ENCODE data around the gene TMPRSS13.

The TMPRSS13 gene

DNA sequence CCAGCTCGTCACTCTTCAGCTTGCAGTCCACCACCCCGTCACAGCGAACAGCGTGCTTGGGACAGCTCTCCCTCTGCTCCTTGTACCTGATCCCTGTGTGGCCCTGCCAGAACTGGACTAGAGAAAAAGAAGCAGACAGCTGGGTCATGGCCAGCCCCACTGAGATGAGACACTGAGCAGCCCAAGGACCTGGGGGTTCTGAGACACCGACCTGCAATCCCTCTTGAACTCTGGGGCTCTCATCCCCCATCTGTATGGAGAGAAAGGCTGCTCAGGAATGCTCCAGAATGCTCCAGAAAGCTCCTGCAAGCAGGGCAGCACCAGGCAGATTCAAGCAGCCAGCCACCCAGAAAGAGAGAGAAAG is 14.8 kb downstream of the TMPRSS13 start:
- no peak overlapping the region for H3K27ac ChIP-seq (ENCODE audit: insufficient read depth, low read length, poor library complexity, severe bottlenecking)
- no peak for DNase-seq
- no peaks in the 10 kb centered on the region for H3K9me3 ChIP-seq (ENCODE audit: control insufficient read depth, low read length)
- no peak overlapping the region for H3K4me3 ChIP-seq (ENCODE audit: insufficient read depth, low read depth, low read length, poor library complexity, severe bottlenecking)
- no peaks in the 10 kb centered on the region for H3K36me3 ChIP-seq (ENCODE audit: control insufficient read depth, insufficient read depth, low read length)
- no peaks in the 10 kb centered on the region for H3K27me3 ChIP-seq (replicated peaks; ENCODE audit: control insufficient read depth, insufficient read depth, low read length, poor library complexity, severe bottlenecking)
- no peaks in the 10 kb centered on the region for H3K4me1 ChIP-seq (ENCODE audit: control insufficient read depth, insufficient read depth, low read length, poor library complexity, severe bottlenecking)

DNA sequence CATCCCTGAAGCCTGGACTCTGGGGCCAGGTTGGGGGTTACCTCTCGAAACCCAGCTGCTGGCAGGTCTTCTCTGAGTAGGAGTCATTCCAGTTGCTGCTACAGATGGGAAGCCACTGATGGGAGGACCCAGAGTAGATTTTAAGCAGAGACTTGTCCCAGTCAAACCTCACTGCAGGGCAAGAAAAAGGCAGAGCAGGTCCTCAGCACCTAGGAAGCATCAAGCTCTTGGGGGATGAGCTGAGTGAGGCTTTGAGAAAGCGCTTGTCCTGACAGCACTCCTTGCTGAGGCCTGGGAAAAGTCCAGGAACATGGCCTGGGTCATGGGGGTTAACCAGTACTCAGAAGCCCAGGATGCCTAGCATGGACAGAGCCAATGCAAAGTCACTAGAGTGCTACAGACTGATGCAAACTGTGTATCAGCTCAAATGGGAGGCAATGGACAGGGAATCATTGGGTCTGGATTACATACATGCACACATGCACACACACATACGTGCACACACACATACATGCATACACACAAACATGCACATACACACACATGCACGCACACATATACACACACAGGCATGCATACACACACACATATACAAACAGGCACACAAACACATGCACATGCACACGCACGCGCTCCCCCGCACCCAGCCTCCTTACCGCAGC is 15.3 kb downstream of the TMPRSS13 start:
- no peaks in the 10 kb centered on the region for H3K9me3 ChIP-seq (ENCODE audit: control insufficient read depth, low read length)
- DNase-seq: no peak
- H3K36me3 ChIP-seq (ENCODE audit: control insufficient read depth, insufficient read depth, low read length): no peaks in the 10 kb centered on the region
- no peaks in the 10 kb centered on the region for H3K4me1 ChIP-seq (ENCODE audit: control insufficient read depth, insufficient read depth, low read length, poor library complexity, severe bottlenecking)
- no peaks in the 10 kb centered on the region for H3K27me3 ChIP-seq (replicated peaks; ENCODE audit: control insufficient read depth, insufficient read depth, low read length, poor library complexity, severe bottlenecking)
- H3K4me3 ChIP-seq (ENCODE audit: insufficient read depth, low read depth, low read length, poor library complexity, severe bottlenecking): no peak overlapping the region
- H3K27ac ChIP-seq (ENCODE audit: insufficient read depth, low read length, poor library complexity, severe bottlenecking): no peak overlapping the region

DNA sequence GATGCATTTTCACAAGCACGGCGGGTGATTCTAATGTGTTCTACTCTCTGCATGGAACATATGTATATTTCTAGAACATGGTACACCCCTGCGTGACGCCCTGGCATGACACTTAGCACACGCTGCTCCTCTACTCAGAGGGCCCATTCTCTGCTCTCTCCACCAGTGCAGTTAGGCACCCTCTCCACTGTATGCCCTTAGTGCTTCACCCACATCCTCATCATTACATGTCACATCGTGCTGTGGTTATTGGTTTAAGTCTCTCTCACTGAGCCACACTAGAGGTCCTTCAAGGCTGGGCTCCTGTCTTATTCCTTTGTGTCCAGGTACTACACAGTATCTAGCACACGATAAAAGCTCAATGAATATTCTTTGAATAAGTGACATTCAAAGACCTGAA is 16.7 kb downstream of the TMPRSS13 start:
- Histone ChIP-seq H3K27ac (ENCODE audit: insufficient read depth, low read length, poor library complexity, severe bottlenecking) (no peak overlapping the region), H3K27me3 (replicated peaks; ENCODE audit: control insufficient read depth, insufficient read depth, low read length, poor library complexity, severe bottlenecking) (no peaks in the 10 kb centered on the region), H3K36me3 (ENCODE audit: control insufficient read depth, insufficient read depth, low read length) (no peaks in the 10 kb centered on the region), H3K4me3 (ENCODE audit: insufficient read depth, low read depth, low read length, poor library complexity, severe bottlenecking) (no peak overlapping the region), H3K9me3 (ENCODE audit: control insufficient read depth, low read length) (no peaks in the 10 kb centered on the region), H3K4me1 (ENCODE audit: control insufficient read depth, insufficient read depth, low read length, poor library complexity, severe bottlenecking) (no peaks in the 10 kb centered on the region)
- DNase-seq: no peak

DNA sequence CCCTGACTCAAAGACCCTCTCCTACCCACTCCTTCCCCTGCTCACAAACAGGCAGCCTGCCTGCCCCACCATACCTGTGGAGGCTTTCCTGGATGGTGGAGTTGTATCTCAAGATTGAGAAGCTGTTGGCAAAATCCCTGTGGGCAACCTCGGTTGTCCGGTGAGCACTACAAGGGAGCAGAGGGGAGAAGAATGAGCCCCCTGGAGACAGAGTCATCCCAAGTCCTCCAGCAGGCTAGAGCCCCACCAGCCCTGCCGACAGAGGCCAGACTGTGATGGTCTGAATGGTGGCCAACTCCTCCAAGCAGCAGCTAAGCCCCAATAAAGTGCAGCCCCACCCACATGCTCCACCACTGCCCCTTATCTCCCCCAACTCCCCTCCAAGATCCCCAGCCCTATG is 17.5 kb downstream of the TMPRSS13 start:
- no peaks in the 10 kb centered on the region for H3K9me3 ChIP-seq (ENCODE audit: control insufficient read depth, low read length)
- H3K4me1 ChIP-seq (ENCODE audit: control insufficient read depth, insufficient read depth, low read length, poor library complexity, severe bottlenecking): no peaks in the 10 kb centered on the region
- no peak for DNase-seq
- no peaks in the 10 kb centered on the region for H3K27me3 ChIP-seq (replicated peaks; ENCODE audit: control insufficient read depth, insufficient read depth, low read length, poor library complexity, severe bottlenecking)
- H3K4me3 ChIP-seq (ENCODE audit: insufficient read depth, low read depth, low read length, poor library complexity, severe bottlenecking): no peak overlapping the region
- no peaks in the 10 kb centered on the region for H3K36me3 ChIP-seq (ENCODE audit: control insufficient read depth, insufficient read depth, low read length)
- H3K27ac ChIP-seq (ENCODE audit: insufficient read depth, low read length, poor library complexity, severe bottlenecking): no peak overlapping the region

DNA sequence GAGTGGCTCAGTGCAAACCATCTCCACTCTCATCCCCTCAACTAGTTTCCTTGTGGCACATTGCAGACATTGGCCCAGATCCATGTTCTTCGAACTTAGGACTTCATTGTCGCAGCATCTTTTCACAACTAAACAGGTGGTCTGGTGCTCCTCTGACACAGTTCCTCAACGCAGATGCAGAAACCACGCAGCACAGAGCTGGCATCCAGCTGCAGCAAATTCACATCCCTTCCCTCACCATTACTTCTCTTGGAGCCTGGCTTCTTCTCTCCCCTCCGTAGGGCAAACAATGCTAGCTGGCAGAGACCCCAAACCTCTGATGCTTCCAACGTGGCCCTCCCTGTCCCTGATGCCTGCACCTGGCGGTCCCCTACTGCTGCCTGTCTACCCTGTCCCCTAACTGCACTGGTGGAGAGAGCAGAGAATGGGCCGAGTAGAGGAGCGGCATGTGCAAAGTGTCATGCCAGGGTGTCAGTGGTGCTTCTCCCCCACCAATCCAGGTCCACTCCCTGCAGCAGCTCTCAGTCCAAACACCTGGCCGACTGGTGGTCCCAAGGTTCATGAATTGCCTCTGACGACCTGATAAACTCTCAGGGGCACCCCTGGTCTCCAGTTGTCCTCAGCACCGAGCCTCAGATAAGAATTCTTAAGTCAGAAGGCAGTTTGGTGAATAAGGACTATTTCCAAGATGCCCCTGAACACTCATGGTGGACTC is 18.1 kb downstream of the TMPRSS13 start:
- H3K4me3 ChIP-seq (ENCODE audit: insufficient read depth, low read depth, low read length, poor library complexity, severe bottlenecking): no peak overlapping the region
- no peaks in the 10 kb centered on the region for H3K4me1 ChIP-seq (ENCODE audit: control insufficient read depth, insufficient read depth, low read length, poor library complexity, severe bottlenecking)
- no peaks in the 10 kb centered on the region for H3K36me3 ChIP-seq (ENCODE audit: control insufficient read depth, insufficient read depth, low read length)
- no peaks in the 10 kb centered on the region for H3K27me3 ChIP-seq (replicated peaks; ENCODE audit: control insufficient read depth, insufficient read depth, low read length, poor library complexity, severe bottlenecking)
- no peak overlapping the region for H3K27ac ChIP-seq (ENCODE audit: insufficient read depth, low read length, poor library complexity, severe bottlenecking)
- H3K9me3 ChIP-seq (ENCODE audit: control insufficient read depth, low read length): no peaks in the 10 kb centered on the region
- no peak for DNase-seq

DNA sequence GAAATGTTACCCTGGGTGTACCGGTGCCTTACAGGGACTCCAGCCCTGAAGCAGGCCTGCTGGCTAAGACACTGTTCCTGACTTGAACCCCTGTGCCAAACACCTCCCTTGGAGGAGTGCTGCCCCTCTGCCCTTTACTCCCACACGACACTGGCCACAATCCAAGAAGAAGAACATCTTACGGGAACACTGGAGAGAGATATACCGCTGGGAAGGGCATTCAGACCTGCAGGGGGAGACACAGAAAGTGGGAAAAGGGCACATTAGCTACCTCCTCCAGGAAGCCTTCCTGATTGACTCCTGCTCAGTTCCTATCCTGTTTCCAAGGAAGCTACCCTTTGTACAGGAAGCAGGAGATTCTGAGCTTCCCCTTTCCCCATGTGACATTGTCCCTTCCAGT is 18.7 kb downstream of the TMPRSS13 start:
- Histone ChIP-seq H3K4me1 (ENCODE audit: control insufficient read depth, insufficient read depth, low read length, poor library complexity, severe bottlenecking) (no peaks in the 10 kb centered on the region), H3K9me3 (ENCODE audit: control insufficient read depth, low read length) (no peaks in the 10 kb centered on the region), H3K4me3 (ENCODE audit: insufficient read depth, low read depth, low read length, poor library complexity, severe bottlenecking) (no peak overlapping the region), H3K27ac (ENCODE audit: insufficient read depth, low read length, poor library complexity, severe bottlenecking) (no peak overlapping the region), H3K36me3 (ENCODE audit: control insufficient read depth, insufficient read depth, low read length) (no peaks in the 10 kb centered on the region), H3K27me3 (replicated peaks; ENCODE audit: control insufficient read depth, insufficient read depth, low read length, poor library complexity, severe bottlenecking) (no peaks in the 10 kb centered on the region)
- DNase-seq: no peak

DNA sequence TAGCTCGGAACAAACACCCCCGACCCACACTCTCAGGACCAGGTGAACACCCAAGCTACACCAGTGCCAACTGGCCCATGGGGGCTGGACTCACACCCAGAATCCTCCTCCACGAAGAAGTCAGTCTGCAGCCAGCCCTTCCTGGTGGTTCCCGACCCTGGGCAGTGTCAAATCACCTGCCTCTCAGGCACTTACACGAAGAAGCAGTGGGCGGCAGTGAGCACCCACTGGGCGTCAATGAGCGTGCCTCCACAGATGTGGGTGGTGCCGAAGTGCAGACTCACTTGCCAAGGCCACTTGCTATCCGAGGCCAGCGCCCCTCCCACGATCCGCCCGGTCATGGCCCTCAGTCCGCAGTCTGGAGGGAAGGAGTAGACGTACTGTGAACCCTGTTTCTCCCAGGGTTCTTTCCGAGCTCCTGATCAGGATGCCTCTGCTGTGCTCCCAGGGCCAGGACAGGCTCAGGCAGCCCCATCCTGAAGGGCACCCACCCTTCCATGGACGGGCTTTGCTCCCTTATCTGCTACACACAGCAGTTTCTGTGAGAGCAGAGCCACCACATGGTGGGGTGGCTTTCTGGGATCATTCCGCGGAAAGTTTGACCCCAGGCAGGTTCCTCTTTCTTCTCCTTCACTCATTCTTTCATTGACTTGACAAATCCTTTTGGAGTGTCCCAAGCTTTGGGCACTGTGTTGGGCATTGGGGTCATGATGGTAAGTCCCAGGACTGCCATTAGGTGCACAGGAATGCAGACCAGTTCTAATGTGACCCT is 19.4 kb downstream of the TMPRSS13 start:
- H3K4me3 ChIP-seq (ENCODE audit: insufficient read depth, low read depth, low read length, poor library complexity, severe bottlenecking): no peak overlapping the region
- no peaks in the 10 kb centered on the region for H3K27me3 ChIP-seq (replicated peaks; ENCODE audit: control insufficient read depth, insufficient read depth, low read length, poor library complexity, severe bottlenecking)
- H3K9me3 ChIP-seq (ENCODE audit: control insufficient read depth, low read length): no peaks in the 10 kb centered on the region
- H3K36me3 ChIP-seq (ENCODE audit: control insufficient read depth, insufficient read depth, low read length): no peaks in the 10 kb centered on the region
- H3K27ac ChIP-seq (ENCODE audit: insufficient read depth, low read length, poor library complexity, severe bottlenecking): no peak overlapping the region
- DNase-seq: no peak
- no peaks in the 10 kb centered on the region for H3K4me1 ChIP-seq (ENCODE audit: control insufficient read depth, insufficient read depth, low read length, poor library complexity, severe bottlenecking)

DNA sequence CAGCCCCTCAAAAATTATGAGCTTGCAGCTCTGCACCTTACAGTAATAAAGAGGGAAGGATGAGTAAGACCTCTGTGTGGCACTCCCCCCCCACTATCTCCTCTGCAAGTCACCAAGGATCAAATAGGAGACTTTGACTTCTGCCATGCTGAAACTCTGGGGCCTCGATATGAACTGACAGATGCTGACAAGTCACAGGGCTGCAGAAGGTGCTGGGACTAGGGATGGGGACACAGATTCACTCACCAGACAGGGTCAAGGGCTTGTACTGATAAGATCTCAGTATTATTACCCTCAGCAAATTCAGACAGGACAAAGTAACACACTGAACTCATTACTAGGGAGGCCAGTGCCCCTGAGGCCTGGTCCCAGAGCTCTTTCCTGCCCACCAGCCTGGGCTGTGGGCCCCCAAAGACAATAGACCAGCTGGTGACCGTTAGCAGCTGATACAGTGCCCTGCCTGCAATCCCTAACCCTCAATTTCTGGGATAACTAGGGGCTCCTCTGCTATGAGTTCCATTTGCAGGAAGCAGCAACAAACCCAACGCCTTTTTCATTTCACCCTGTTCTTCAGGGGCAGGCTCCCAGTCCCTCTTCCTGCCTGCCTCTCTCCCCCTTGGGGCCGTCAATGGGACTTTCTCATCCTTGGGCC is 20.1 kb downstream of the TMPRSS13 start:
- Histone ChIP-seq H3K27me3 (replicated peaks; ENCODE audit: control insufficient read depth, insufficient read depth, low read length, poor library complexity, severe bottlenecking) (no peaks in the 10 kb centered on the region), H3K4me3 (ENCODE audit: insufficient read depth, low read depth, low read length, poor library complexity, severe bottlenecking) (no peak overlapping the region), H3K4me1 (ENCODE audit: control insufficient read depth, insufficient read depth, low read length, poor library complexity, severe bottlenecking) (no peaks in the 10 kb centered on the region), H3K36me3 (ENCODE audit: control insufficient read depth, insufficient read depth, low read length) (no peaks in the 10 kb centered on the region), H3K27ac (ENCODE audit: insufficient read depth, low read length, poor library complexity, severe bottlenecking) (no peak overlapping the region), H3K9me3 (ENCODE audit: control insufficient read depth, low read length) (no peaks in the 10 kb centered on the region)
- DNase-seq: no peak

DNA sequence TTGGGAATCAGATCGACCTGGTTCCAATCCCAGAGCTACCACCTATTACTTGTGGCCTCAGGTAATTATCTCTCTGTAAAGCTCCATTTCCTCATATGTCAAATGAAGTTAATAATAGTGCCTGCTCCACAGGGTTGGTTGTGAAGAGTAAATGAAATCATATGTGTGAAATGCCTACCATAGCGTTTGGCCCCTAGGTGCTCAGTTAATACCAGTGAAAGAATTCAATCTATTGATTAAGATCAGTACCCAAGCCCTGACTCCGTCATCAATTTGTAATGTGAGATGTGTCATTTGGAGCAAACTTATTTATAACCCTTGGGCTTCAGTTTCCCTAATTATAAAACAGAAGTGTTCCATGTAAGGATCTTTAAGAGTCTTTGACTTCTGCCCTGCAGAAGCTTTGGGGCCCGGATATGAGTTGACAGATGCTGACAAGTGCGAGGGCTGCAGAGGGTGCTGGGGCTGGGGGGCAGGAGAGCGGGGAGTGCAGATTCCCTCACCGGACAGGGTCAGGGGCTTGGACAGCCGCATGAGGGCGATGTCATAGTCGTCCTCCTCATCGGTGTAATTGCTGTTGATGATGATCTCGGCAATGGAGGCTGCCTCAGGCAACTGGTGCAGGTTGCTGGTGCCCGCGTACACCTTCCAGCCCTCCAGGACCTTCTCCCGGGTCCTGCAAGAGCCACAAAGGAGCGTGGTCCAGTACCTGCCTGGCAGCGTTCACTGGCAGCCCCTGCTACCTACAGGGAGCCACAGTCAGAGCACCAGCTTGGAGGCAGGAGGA is 20.9 kb downstream of the TMPRSS13 start:
- DNase-seq: no peak
- Histone ChIP-seq H3K9me3 (ENCODE audit: control insufficient read depth, low read length) (no peaks in the 10 kb centered on the region), H3K4me1 (ENCODE audit: control insufficient read depth, insufficient read depth, low read length, poor library complexity, severe bottlenecking) (no peaks in the 10 kb centered on the region), H3K4me3 (ENCODE audit: insufficient read depth, low read depth, low read length, poor library complexity, severe bottlenecking) (no peak overlapping the region), H3K27me3 (replicated peaks; ENCODE audit: control insufficient read depth, insufficient read depth, low read length, poor library complexity, severe bottlenecking) (no peaks in the 10 kb centered on the region), H3K27ac (ENCODE audit: insufficient read depth, low read length, poor library complexity, severe bottlenecking) (no peak overlapping the region), H3K36me3 (ENCODE audit: control insufficient read depth, insufficient read depth, low read length) (no peaks in the 10 kb centered on the region)

Data from effector memory CD4-positive, alpha-beta T cell (primary cell).